GM12878 (cell line): ENCODE data around the gene PRR7. TPM values are rescaled to one million over a fixed set of nuclear protein-coding genes. Genes with fewer than 3 reads are reported as not detected.

Experiments
- ATAC-seq: fragments of 200-7000 bp; cut with Tn5 transposase; 3 replicates; pipeline ENCODE4 v1.9.1; 2020; ENCODE audit warnings: mild to moderate bottlenecking, moderate library complexity
- BruUV-seq: library from RNA; stranded (reverse); fragments of 400-500 nt; replicated peaks from 2 replicates; lab custom pipeline; 2021; lab: Mats Ljungman, UMichigan
- CTCF ChIA-PET: fragments of 300-600 bp; sonication (Branson Sonifier 250); formaldehyde crosslinking; extraction: SDS; loops from one replicate; lab custom pipeline; 2021; ENCODE audit warnings: inconsistent platforms; lab: Yijun Ruan, JAX
- POLR2A ChIA-PET: fragments of 350-600 bp; formaldehyde crosslinking; extraction: SDS; loops from one replicate; lab custom pipeline; 2021; ENCODE audit warnings: inconsistent platforms; lab: Charles Lee
- RAD21 ChIA-PET: fragments of 300-600 bp; sonication (Branson Sonifier 250); formaldehyde crosslinking; loops from one replicate; lab custom pipeline; 2023; ENCODE audit warnings: antibody characterized with exemption; ENCODE audit not compliant: unreplicated experiment; lab: Charles Lee
- SMC1A ChIA-PET: fragments of 300-600 bp; sonication (Branson Sonifier 250); formaldehyde crosslinking; loops from one replicate; lab custom pipeline; 2023; ENCODE audit not compliant: unreplicated experiment, uncharacterized antibody; lab: Charles Lee
- DNase-seq: peaks from one replicate; pipeline ENCODE4 v3.0.0-alpha.2; 2011; ENCODE audit warnings: low read depth, low spot score
- FAIRE-seq: peaks from 3 replicates; lab custom pipeline; 2011; peaks lifted over from hg19 to GRCh38; lab: Jason Lieb, UNC
- H2AFZ ChIP-seq: 2 replicates; pipeline ENCODE4 v1.6.0; 2011; ENCODE audit warnings: low read depth, low read length, control low read depth; ENCODE audit not compliant: control insufficient read depth
- H3K27ac ChIP-seq: 2 replicates; pipeline ENCODE4 v1.5.1; 2011; ENCODE audit warnings: control low read depth; ENCODE audit not compliant: control insufficient read depth, insufficient read depth
- H3K27me3 ChIP-seq, 2 experiments: replicated peaks in 1 of 2; 2 replicates each; pipeline versions ENCODE4 v1.6.0 to v1.6.1; 2011; ENCODE audit warnings: low read length in 1 of 2; ENCODE audit not compliant: control insufficient read depth in 2 of 2, insufficient read depth in 2 of 2
- H3K36me3 ChIP-seq, 2 experiments: 2 replicates each; pipeline ENCODE4 v1.5.1; 2011; ENCODE audit warnings: low read length in 1 of 2; ENCODE audit not compliant: control insufficient read depth in 2 of 2, insufficient read depth in 2 of 2
- H3K4me1 ChIP-seq: 2 replicates; pipeline ENCODE4 v1.6.1; 2011; ENCODE audit warnings: mild to moderate bottlenecking, low read length, moderate library complexity, mixed read lengths; ENCODE audit not compliant: control insufficient read depth, insufficient read depth
- H3K4me2 ChIP-seq: 2 replicates; pipeline ENCODE4 v1.6.0; 2011; ENCODE audit warnings: control low read depth; ENCODE audit not compliant: control insufficient read depth, insufficient read depth
- H3K4me3 ChIP-seq: fragments of 200-600 bp; sonication (generic); 2 replicates; pipeline ENCODE4 v1.5.1; 2016
- H3K79me2 ChIP-seq: 2 replicates; pipeline ENCODE4 v1.6.0; 2011; ENCODE audit warnings: low read length; ENCODE audit not compliant: control insufficient read depth, insufficient read depth
- H3K9ac ChIP-seq: 2 replicates; pipeline ENCODE4 v1.8.0; 2011; ENCODE audit warnings: low read length, control low read depth, mixed read lengths; ENCODE audit not compliant: control insufficient read depth, insufficient read depth
- H3K9me3 ChIP-seq: replicated peaks from 3 replicates; pipeline ENCODE4 v1.5.1; 2011; ENCODE audit warnings: mild to moderate bottlenecking, low read length; ENCODE audit not compliant: control insufficient read depth, insufficient read depth
- H4K20me1 ChIP-seq: 2 replicates; pipeline ENCODE4 v1.6.0; 2011; ENCODE audit not compliant: control insufficient read depth, insufficient read depth
- CEBPB ChIP-seq, 2 experiments: fragments of 150-350 bp in 1 of 2; IDR thresholded peaks; 2 replicates each; pipeline ENCODE4 v1.6.1; 2012 to 2014; ENCODE audit warnings: low read depth in 2 of 2, low read length in 2 of 2, borderline replicate concordance in 1 of 2, inconsistent platforms in 1 of 2
- EED ChIP-seq: sonication (generic); IDR thresholded peaks from 2 replicates; pipeline ENCODE4 v1.6.1; 2016; ENCODE audit warnings: antibody characterized with exemption, low read depth
- POLR2A ChIP-seq: IDR thresholded peaks from 2 replicates; pipeline ENCODE4 v1.6.1; 2011; ENCODE audit warnings: low read depth, mild to moderate bottlenecking, low read length
- SIN3A ChIP-seq: IDR thresholded peaks from 2 replicates; pipeline ENCODE4 v1.6.1; 2012; ENCODE audit warnings: low read depth, low read length, improper control_type of control experiment
- SPI1 ChIP-seq: IDR thresholded peaks from 2 replicates; pipeline ENCODE4 v1.6.1; 2011; ENCODE audit warnings: low read depth, mild to moderate bottlenecking, low read length, moderate library complexity, borderline replicate concordance; ENCODE audit not compliant: insufficient read depth
- STAT3 ChIP-seq: IDR thresholded peaks from 2 replicates; pipeline ENCODE4 v1.6.1; 2011; ENCODE audit warnings: low read depth, low read length, improper control_type of control experiment
- WGBS: methylation state at CpG from one replicate; pipeline ENCODE4 v1.1.6; 2016; ENCODE audit warnings: low lambda C conversion rate; ENCODE audit not compliant: insufficient replicate concordance, insufficient coverage; ENCODE audit errors: missing lambda C conversion rate; 5-methylcytosine and 5-hydroxymethylcytosine counted together
- in situ Hi-C: fragments of 300-500 bp; cut with MboI; formaldehyde crosslinking; loops from 9 replicates; pipeline ENCODE4 v1.14.3; 2018; ENCODE audit warnings: mixed read lengths
- intact Hi-C: fragments of 100-400 bp; cut with micrococcal nuclease; formaldehyde crosslinking; loops from one replicate; pipeline ENCODE4 v1.14.2; 2022; ENCODE audit not compliant: unreplicated experiment
- polyA plus RNA-seq, 11 experiments: library from polyadenylated mRNA; depleted of rRNA in 4 of 11; unstranded in 6 of 11; stranded (reverse) in 5 of 11; fragments of >200 nt; fragmentation: Nextera tagmentation in 4 of 11; fragmentation: Illumina TruSeq in 1 of 11; extraction: Ambion mirVana in 4 of 11; extraction: Trizol in 1 of 11; gene quantifications; 1 replicate in 1 of 11; 2 replicates in 10 of 11; pipeline versions ENCODE4 v1.2.1 to v1.2.3, GENCODE V29; 2011 to 2016; ENCODE audit warnings: inconsistent platforms in 2 of 11, missing spikeins in 2 of 11, low read depth in 1 of 11
- total RNA-seq, 4 experiments: library from RNA; depleted of rRNA in 3 of 4; stranded (reverse); fragments of >200 nt in 3 of 4; fragmentation: Illumina TruSeq in 1 of 4; extraction: Trizol in 1 of 4; gene quantifications; 2 replicates each; pipeline versions ENCODE4 v1.2.1 to v1.2.3, GENCODE V29; 2013 to 2021
- TF ChIP-seq, protein P1 (sequence below): IDR thresholded peaks from 2 replicates; pipeline ENCODE4 v1.6.1; 2012; ENCODE audit warnings: improper control_type of control experiment, low read depth, low read length; ENCODE audit not compliant: insufficient replicate concordance
- TF ChIP-seq, protein P2 (sequence below): fragments of 450-650 bp; IDR thresholded peaks from 2 replicates; pipeline ENCODE4 v1.6.1; 2017; ENCODE audit warnings: mild to moderate bottlenecking, low read depth, inconsistent platforms; ENCODE audit not compliant: poor library complexity, severe bottlenecking

The PRR7 gene
- total and polyA plus RNA-seq, 10 of the 15 experiments (the other 5 are each of a cell fraction or from before 2014, with no cell fraction given): 0.09 to 18.8 (median 4.6) TPM; not detected in 2

DNA sequence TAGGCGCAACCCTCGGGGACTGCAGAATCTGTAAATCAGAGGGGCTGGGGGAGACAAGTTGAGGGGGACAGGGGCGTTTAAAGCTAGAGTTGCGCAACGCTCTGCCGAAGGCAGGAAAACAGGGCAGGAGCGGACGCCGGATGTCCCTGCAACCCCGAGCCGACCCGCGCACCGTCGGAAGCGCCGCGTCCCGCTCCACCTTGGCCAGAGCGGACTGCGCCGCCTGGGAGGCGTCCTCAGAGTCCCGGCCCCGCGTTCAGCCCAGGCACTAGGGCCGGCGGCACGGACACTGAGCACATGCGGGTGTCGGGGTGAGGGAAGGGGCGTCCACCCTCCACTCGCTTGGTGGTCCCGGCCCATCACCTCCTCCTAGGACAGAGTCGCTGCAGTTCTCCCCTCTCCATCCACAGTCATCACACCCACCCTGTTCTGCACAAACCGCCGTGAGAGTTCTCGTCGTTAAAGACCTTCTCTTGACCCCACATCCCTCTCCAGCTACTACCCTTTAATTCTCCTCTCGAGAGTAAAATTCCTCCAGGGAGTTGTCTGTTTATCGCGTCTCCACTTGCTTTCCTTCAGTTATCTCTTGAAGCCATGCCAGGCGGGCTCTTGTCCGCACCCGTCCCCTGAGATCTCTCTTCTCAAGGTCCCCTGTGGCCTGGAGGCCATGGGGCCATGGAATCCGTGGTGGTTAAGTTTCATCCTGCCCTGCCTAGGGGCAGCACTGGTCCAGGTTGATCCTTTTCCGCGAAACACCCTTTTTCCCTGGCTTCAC lies 51.6 kb downstream of the PRR7 start (continued):
- TF ChIP-seq STAT3: no peak

DNA sequence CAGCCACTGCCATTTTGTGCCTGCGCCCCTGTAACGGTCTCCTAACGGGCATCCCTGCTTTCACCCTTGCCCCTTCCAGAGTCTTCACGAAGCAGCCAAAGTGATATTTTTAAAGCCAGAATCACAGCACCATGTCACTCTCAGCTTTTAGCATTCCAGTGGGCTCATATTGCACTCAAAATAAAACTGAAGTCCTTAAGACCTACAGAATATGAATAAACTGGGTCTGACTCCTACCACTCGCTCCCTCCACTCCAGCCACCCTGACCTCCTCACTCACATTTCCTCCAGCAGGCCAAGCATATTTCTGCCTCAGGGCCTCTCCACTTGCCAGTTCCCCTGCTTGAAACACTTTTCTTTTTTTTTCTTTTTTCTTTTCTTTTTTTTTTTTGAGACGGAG lies 53.2 kb downstream of the PRR7 start:
- Histone ChIP-seq H3K4me1 (peaks cover 47% of the 10 kb centered on the region), H3K36me3 (peaks cover 3 to 16% of the 10 kb centered on the region in 2 experiments; a peak in 2 of 4 replicates), H4K20me1 (no peaks in the 10 kb centered on the region), H3K4me3 (no peak overlapping the region), H3K79me2 (peaks cover 6% of the 10 kb centered on the region), H3K4me2 (no peak overlapping the region), H3K27me3 (no peaks in the 10 kb centered on the region; a peak in 1 of 4 replicates), H3K9me3 (no peaks in the 10 kb centered on the region), H3K27ac (no peak overlapping the region), H2AFZ (no peak overlapping the region), H3K9ac (no peak overlapping the region)
- 64% methylated on average over 5 of the region's 6 CpGs for WGBS
- CTCF ChIA-PET: interaction anchor here (0.6 to 4.6 kb wide), 12 partner anchors 10 to 190 kb away, joined by 3 to 72 read pairs (median 12); partner anchors contain the start of genes DOK3 and MXD3
- POLR2A ChIA-PET: interaction anchor here (0.7 to 1.3 kb wide), 3 partner anchors 27 to 97 kb away, joined by 3 read pairs; no protein-coding TSS in a partner anchor
- intact Hi-C loops: loop anchor here (5.0 to 10.0 kb wide), 2 partner anchors 188 to 385 kb away; partner anchors contain the start of gene MXD3
- no TSS peak for BruUV-seq
- no peak for TF ChIP-seq EED
- TF ChIP-seq SIN3A: no peak
- TF ChIP-seq SPI1: no peak
- TF ChIP-seq POLR2A: 0 out of 2 replicates have a peak, but pooled peaks have one; percentile 17
- TF ChIP-seq, protein P1, sequence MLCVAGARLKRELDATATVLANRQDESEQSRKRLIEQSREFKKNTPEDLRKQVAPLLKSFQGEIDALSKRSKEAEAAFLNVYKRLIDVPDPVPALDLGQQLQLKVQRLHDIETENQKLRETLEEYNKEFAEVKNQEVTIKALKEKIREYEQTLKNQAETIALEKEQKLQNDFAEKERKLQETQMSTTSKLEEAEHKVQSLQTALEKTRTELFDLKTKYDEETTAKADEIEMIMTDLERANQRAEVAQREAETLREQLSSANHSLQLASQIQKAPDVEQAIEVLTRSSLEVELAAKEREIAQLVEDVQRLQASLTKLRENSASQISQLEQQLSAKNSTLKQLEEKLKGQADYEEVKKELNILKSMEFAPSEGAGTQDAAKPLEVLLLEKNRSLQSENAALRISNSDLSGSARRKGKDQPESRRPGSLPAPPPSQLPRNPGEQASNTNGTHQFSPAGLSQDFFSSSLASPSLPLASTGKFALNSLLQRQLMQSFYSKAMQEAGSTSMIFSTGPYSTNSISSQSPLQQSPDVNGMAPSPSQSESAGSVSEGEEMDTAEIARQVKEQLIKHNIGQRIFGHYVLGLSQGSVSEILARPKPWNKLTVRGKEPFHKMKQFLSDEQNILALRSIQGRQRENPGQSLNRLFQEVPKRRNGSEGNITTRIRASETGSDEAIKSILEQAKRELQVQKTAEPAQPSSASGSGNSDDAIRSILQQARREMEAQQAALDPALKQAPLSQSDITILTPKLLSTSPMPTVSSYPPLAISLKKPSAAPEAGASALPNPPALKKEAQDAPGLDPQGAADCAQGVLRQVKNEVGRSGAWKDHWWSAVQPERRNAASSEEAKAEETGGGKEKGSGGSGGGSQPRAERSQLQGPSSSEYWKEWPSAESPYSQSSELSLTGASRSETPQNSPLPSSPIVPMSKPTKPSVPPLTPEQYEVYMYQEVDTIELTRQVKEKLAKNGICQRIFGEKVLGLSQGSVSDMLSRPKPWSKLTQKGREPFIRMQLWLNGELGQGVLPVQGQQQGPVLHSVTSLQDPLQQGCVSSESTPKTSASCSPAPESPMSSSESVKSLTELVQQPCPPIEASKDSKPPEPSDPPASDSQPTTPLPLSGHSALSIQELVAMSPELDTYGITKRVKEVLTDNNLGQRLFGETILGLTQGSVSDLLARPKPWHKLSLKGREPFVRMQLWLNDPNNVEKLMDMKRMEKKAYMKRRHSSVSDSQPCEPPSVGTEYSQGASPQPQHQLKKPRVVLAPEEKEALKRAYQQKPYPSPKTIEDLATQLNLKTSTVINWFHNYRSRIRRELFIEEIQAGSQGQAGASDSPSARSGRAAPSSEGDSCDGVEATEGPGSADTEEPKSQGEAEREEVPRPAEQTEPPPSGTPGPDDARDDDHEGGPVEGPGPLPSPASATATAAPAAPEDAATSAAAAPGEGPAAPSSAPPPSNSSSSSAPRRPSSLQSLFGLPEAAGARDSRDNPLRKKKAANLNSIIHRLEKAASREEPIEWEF: no peak
- TF ChIP-seq, protein P2, sequence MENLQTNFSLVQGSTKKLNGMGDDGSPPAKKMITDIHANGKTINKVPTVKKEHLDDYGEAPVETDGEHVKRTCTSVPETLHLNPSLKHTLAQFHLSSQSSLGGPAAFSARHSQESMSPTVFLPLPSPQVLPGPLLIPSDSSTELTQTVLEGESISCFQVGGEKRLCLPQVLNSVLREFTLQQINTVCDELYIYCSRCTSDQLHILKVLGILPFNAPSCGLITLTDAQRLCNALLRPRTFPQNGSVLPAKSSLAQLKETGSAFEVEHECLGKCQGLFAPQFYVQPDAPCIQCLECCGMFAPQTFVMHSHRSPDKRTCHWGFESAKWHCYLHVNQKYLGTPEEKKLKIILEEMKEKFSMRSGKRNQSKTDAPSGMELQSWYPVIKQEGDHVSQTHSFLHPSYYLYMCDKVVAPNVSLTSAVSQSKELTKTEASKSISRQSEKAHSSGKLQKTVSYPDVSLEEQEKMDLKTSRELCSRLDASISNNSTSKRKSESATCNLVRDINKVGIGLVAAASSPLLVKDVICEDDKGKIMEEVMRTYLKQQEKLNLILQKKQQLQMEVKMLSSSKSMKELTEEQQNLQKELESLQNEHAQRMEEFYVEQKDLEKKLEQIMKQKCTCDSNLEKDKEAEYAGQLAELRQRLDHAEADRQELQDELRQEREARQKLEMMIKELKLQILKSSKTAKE: no peak
- TF ChIP-seq CEBPB (IDR thresholded peaks at IDR 0.05; ENCODE audit: borderline replicate concordance in 1 of 2, low read depth in 2 of 2, low read length in 2 of 2): no peak
- ATAC-seq: no peak
- SMC1A ChIA-PET: interaction anchor here (1.1 to 3.3 kb wide), 6 partner anchors 9 to 180 kb away, joined by 3 to 23 read pairs (median 4); no protein-coding TSS in a partner anchor
- RAD21 ChIA-PET: interaction anchor here (2.5 to 4.5 kb wide), 2 partner anchors 42 to 45 kb away, joined by 17 to 40 read pairs; no protein-coding TSS in a partner anchor
- in situ Hi-C loops: no loop called here
- no peak for FAIRE-seq
- no peak for DNase-seq
